HepG2 (cell line): ENCODE results near the gene NHSL1. TPM values are rescaled to one million over a fixed set of nuclear protein-coding genes. Genes with fewer than 3 reads are reported as not detected.

Experiments
- CBX5 ChIP-seq: sonication (generic); formaldehyde crosslinking; IDR thresholded peaks from 2 replicates; pipeline ENCODE4 v1.4.0; 2020; ENCODE audit warnings: missing genetic modification reagents, borderline replicate concordance
- CCDC6 ChIP-seq: sonication (generic); formaldehyde crosslinking; IDR thresholded peaks from 2 replicates; pipeline ENCODE4 v1.8.1; 2022; ENCODE audit warnings: mild to moderate bottlenecking, missing genetic modification reagents, moderate library complexity
- HOXA3 ChIP-seq: sonication (generic); formaldehyde crosslinking; IDR thresholded peaks from 2 replicates; pipeline ENCODE4 v1.5.0; 2020; ENCODE audit warnings: missing genetic modification reagents
- HOXD1 ChIP-seq: sonication (generic); formaldehyde crosslinking; IDR thresholded peaks from 2 replicates; pipeline ENCODE4 v1.5.0; 2020; ENCODE audit warnings: missing genetic modification reagents
- IRF2 ChIP-seq: IDR thresholded peaks from 2 replicates; pipeline ENCODE4 v1.6.1; 2018; ENCODE audit warnings: missing genetic modification reagents, missing compliant biosample characterization
- MED1 ChIP-seq: sonication (generic); formaldehyde crosslinking; IDR thresholded peaks from 2 replicates; pipeline ENCODE4 v1.4.0; 2020; ENCODE audit warnings: missing genetic modification reagents
- MXD1 ChIP-seq: sonication (generic); formaldehyde crosslinking; IDR thresholded peaks from 2 replicates; pipeline ENCODE4 v1.4.0; 2020; ENCODE audit warnings: mild to moderate bottlenecking, missing genetic modification reagents
- NONO ChIP-seq, 2 experiments: fragments of 450-650 bp in 1 of 2; sonication (generic) in 1 of 2; formaldehyde crosslinking in 1 of 2; IDR thresholded peaks in 1 of 2; conservative IDR thresholded peaks in 1 of 2; 2 replicates each; pipeline versions ENCODE4 v1.6.1 to v1.8.0; 2017 to 2022; ENCODE audit warnings: mild to moderate bottlenecking in 1 of 2, missing genetic modification reagents in 1 of 2, moderate library complexity in 1 of 2
- PAF1 ChIP-seq: IDR thresholded peaks from 2 replicates; pipeline ENCODE4 v1.6.1; 2016; ENCODE audit warnings: missing genetic modification reagents, missing compliant biosample characterization
- POLR2A ChIP-seq, 2 experiments: IDR thresholded peaks; 2 replicates each; pipeline ENCODE4 v1.6.1; 2011; ENCODE audit warnings: low read depth in 2 of 2, low read length in 2 of 2, mild to moderate bottlenecking in 1 of 2, moderate library complexity in 1 of 2; ENCODE audit not compliant: insufficient read depth in 1 of 2
- RBAK ChIP-seq: sonication (generic); formaldehyde crosslinking; IDR thresholded peaks from 2 replicates; pipeline ENCODE4 v1.5.1; 2020; ENCODE audit warnings: mild to moderate bottlenecking, missing genetic modification reagents
- REPIN1 ChIP-seq: sonication (generic); formaldehyde crosslinking; IDR thresholded peaks from 2 replicates; pipeline ENCODE4 v1.8.0; 2022; ENCODE audit warnings: missing genetic modification reagents, low read depth, mild to moderate bottlenecking, borderline replicate concordance
- SAFB2 ChIP-seq: sonication (generic); formaldehyde crosslinking; IDR thresholded peaks from 2 replicates; pipeline ENCODE4 v1.5.1; 2020; ENCODE audit warnings: missing genetic modification reagents, low read depth, mild to moderate bottlenecking, borderline replicate concordance
- SIX1 ChIP-seq: sonication (generic); formaldehyde crosslinking; IDR thresholded peaks from 2 replicates; pipeline ENCODE4 v1.4.0; 2020; ENCODE audit warnings: missing genetic modification reagents, borderline replicate concordance
- SKIL ChIP-seq: sonication (generic); formaldehyde crosslinking; IDR thresholded peaks from 2 replicates; pipeline ENCODE4 v1.8.0; 2022; ENCODE audit warnings: missing genetic modification reagents, mild to moderate bottlenecking, moderate library complexity, borderline replicate concordance
- XRCC5 ChIP-seq: fragments of 200-400 bp; formaldehyde crosslinking; optimal IDR thresholded peaks from 2 replicates; pipeline ENCODE3; 2017; ENCODE audit warnings: mild to moderate bottlenecking, low read length
- ZFAT ChIP-seq: sonication (generic); formaldehyde crosslinking; conservative IDR thresholded peaks from 2 replicates; pipeline ENCODE4 v1.8.1; 2023; ENCODE audit warnings: missing genetic modification reagents, inconsistent platforms
- ZNF205 ChIP-seq: IDR thresholded peaks from 2 replicates; pipeline ENCODE4 v1.6.1; 2018; ENCODE audit warnings: missing biosample characterization, missing genetic modification reagents
- ZNF225 ChIP-seq: sonication (generic); formaldehyde crosslinking; IDR thresholded peaks from 2 replicates; pipeline ENCODE4 v1.4.0; 2020; ENCODE audit warnings: mild to moderate bottlenecking, missing genetic modification reagents
- ZNF326 ChIP-seq: sonication (generic); formaldehyde crosslinking; IDR thresholded peaks from 2 replicates; pipeline ENCODE4 v1.4.0; 2020; ENCODE audit warnings: missing genetic modification reagents, borderline replicate concordance
- ZNF383 ChIP-seq: sonication (generic); formaldehyde crosslinking; IDR thresholded peaks from 2 replicates; pipeline ENCODE4 v1.4.0; 2020; ENCODE audit warnings: missing genetic modification reagents, mild to moderate bottlenecking, borderline replicate concordance
- polyA plus RNA-seq, 8 experiments: library from polyadenylated mRNA; depleted of rRNA in 3 of 8; stranded (reverse) in 7 of 8; unstranded in 1 of 8; fragments of >200 nt; fragmentation: Illumina TruSeq in 4 of 8; extraction: Trizol in 4 of 8; gene quantifications; 2 replicates each; pipeline versions ENCODE4 v1.2.1 to v1.2.3, GENCODE V29; 2011 to 2016; ENCODE audit warnings: low read depth in 4 of 8, missing spikeins in 1 of 8, mixed read lengths in 1 of 8; ENCODE audit not compliant: insufficient read depth in 1 of 8
- total RNA-seq, 5 experiments: library from RNA; depleted of rRNA; stranded (reverse); fragments of >200 nt; fragmentation: Illumina TruSeq; extraction: Trizol; gene quantifications; 2 replicates each; pipeline ENCODE4 v1.2.3, GENCODE V29; 2016; ENCODE audit warnings: low read depth in 1 of 5
- TF ChIP-seq, protein P1 (sequence below): IDR thresholded peaks from 2 replicates; pipeline ENCODE4 v1.6.1; 2018; ENCODE audit warnings: missing genetic modification reagents, mild to moderate bottlenecking, missing compliant biosample characterization
- TF ChIP-seq, protein P2 (sequence below): sonication (generic); formaldehyde crosslinking; conservative IDR thresholded peaks from 2 replicates; pipeline ENCODE4 v1.4.0; 2020; ENCODE audit warnings: missing genetic modification reagents
- TF ChIP-seq, protein P3 (sequence below): sonication (generic); formaldehyde crosslinking; conservative IDR thresholded peaks from 2 replicates; pipeline ENCODE4 v1.8.0; 2022; ENCODE audit warnings: missing genetic modification reagents
- TF ChIP-seq, protein P4 (sequence below): sonication (generic); IDR thresholded peaks from 2 replicates; pipeline ENCODE4 v1.6.1; 2016; ENCODE audit warnings: low read depth, borderline replicate concordance

Gene NHSL1
- total and polyA plus RNA-seq, 2 of the 13 experiments (the other 11 are each of a cell fraction or from before 2014, with no cell fraction given), result 24.9 to 53.6 TPM

- TF ChIP-seq REPIN1 (CRISPR knock-in tag), result peak; percentile 46; the same call in 1 of the 2 replicates
- TF ChIP-seq PAF1 (CRISPR knock-in tag), result no peak
- TF ChIP-seq CCDC6 (CRISPR knock-in tag), result peak; percentile 40; the same call in 1 of the 2 replicates
- no peak for TF ChIP-seq POLR2A (IDR thresholded peaks at IDR 0.05; ENCODE audit: insufficient read depth in 1 of 2, low read depth in 2 of 2, low read length in 2 of 2)
- TF ChIP-seq, protein P1, sequence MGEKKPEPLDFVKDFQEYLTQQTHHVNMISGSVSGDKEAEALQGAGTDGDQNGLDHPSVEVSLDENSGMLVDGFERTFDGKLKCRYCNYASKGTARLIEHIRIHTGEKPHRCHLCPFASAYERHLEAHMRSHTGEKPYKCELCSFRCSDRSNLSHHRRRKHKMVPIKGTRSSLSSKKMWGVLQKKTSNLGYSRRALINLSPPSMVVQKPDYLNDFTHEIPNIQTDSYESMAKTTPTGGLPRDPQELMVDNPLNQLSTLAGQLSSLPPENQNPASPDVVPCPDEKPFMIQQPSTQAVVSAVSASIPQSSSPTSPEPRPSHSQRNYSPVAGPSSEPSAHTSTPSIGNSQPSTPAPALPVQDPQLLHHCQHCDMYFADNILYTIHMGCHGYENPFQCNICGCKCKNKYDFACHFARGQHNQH (CRISPR knock-in tag), result peak; percentile 46; the same call in 1 of the 2 replicates
- TF ChIP-seq ZNF225 (CRISPR knock-in tag), result no peak
- TF ChIP-seq ZFAT (CRISPR knock-in tag), result no peak
- 0 out of 2 replicates have a peak, but pooled peaks have one; percentile 39 for TF ChIP-seq IRF2 (CRISPR knock-in tag)
- peak; percentile 89 for TF ChIP-seq CBX5 (CRISPR knock-in tag)
- peak; percentile 40; the same call in 1 of the 2 replicates for TF ChIP-seq HOXA3
- no peak for TF ChIP-seq NONO (IDR thresholded peaks at IDR 0.05)
- peak; percentile 79 for TF ChIP-seq NONO (CRISPR knock-in tag; conservative IDR thresholded peaks at IDR 0.05)
- TF ChIP-seq ZNF205 (CRISPR knock-in tag), result no peak
- TF ChIP-seq, protein P2, sequence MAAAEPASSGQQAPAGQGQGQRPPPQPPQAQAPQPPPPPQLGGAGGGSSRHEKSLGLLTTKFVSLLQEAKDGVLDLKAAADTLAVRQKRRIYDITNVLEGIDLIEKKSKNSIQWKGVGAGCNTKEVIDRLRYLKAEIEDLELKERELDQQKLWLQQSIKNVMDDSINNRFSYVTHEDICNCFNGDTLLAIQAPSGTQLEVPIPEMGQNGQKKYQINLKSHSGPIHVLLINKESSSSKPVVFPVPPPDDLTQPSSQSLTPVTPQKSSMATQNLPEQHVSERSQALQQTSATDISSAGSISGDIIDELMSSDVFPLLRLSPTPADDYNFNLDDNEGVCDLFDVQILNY (CRISPR knock-in tag), result no peak
- TF ChIP-seq, protein P3, sequence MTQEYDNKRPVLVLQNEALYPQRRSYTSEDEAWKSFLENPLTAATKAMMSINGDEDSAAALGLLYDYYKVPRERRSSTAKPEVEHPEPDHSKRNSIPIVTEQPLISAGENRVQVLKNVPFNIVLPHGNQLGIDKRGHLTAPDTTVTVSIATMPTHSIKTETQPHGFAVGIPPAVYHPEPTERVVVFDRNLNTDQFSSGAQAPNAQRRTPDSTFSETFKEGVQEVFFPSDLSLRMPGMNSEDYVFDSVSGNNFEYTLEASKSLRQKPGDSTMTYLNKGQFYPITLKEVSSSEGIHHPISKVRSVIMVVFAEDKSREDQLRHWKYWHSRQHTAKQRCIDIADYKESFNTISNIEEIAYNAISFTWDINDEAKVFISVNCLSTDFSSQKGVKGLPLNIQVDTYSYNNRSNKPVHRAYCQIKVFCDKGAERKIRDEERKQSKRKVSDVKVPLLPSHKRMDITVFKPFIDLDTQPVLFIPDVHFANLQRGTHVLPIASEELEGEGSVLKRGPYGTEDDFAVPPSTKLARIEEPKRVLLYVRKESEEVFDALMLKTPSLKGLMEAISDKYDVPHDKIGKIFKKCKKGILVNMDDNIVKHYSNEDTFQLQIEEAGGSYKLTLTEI (CRISPR knock-in tag), result no peak
- TF ChIP-seq SKIL (CRISPR knock-in tag), result no peak
- TF ChIP-seq MED1 (CRISPR knock-in tag), result peak; percentile 43; the same call in 1 of the 2 replicates
- no peak for TF ChIP-seq RBAK (CRISPR knock-in tag)
- TF ChIP-seq ZNF326 (CRISPR knock-in tag), result no peak
- no peak for TF ChIP-seq SAFB2
- TF ChIP-seq XRCC5, result peak; percentile 89
- TF ChIP-seq SIX1 (CRISPR knock-in tag), result no peak
- TF ChIP-seq HOXD1 (CRISPR knock-in tag), result no peak
- TF ChIP-seq, protein P4, sequence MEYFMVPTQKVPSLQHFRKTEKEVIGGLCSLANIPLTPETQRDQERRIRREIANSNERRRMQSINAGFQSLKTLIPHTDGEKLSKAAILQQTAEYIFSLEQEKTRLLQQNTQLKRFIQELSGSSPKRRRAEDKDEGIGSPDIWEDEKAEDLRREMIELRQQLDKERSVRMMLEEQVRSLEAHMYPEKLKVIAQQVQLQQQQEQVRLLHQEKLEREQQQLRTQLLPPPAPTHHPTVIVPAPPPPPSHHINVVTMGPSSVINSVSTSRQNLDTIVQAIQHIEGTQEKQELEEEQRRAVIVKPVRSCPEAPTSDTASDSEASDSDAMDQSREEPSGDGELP, result no peak
- no peak for TF ChIP-seq ZNF383 (CRISPR knock-in tag)
- TF ChIP-seq MXD1, result no peak
Measured at GRCh38 chr6:138517635-138518034, 18.3 kb upstream of the NHSL1 start (continued).
